HFFc6 (cell line): Measurements from ENCODE around the gene ZNF789. TPM values are rescaled to one million over a fixed set of nuclear protein-coding genes. Genes with fewer than 3 reads are reported as not detected.

Experiments used
- DNase-seq: peaks from one replicate; pipeline ENCODE4 v3.0.0-alpha.2; 2018
- H3K27ac Mint-ChIP-seq: 2 replicates; pipeline ENCODE4 v1.8.0; 2020; ENCODE audit warnings: mild to moderate bottlenecking, mixed read lengths
- H3K27me3 Mint-ChIP-seq: 2 replicates; pipeline ENCODE4 v1.8.0; 2021; ENCODE audit warnings: mild to moderate bottlenecking, moderate library complexity, mixed read lengths; ENCODE audit not compliant: insufficient read depth
- H3K36me3 Mint-ChIP-seq: 2 replicates; pipeline ENCODE4 v1.8.0; 2021; ENCODE audit warnings: low read depth, mixed read lengths
- H3K4me1 Mint-ChIP-seq: 2 replicates; pipeline ENCODE4 v1.8.0; 2020; ENCODE audit warnings: low read depth, mixed read lengths
- H3K4me3 Mint-ChIP-seq: 2 replicates; pipeline ENCODE4 v1.8.0; 2020; ENCODE audit warnings: mild to moderate bottlenecking, moderate library complexity, mixed read lengths
- H3K9me3 Mint-ChIP-seq: 2 replicates; pipeline ENCODE4 v1.8.0; 2020; ENCODE audit warnings: mild to moderate bottlenecking, mixed read lengths
- total RNA-seq, 6 experiments: library from RNA; stranded (reverse); fragmentation: NEBNext Ultra II Directional; extraction: Animal tissue kit (Norgen Biotek cat#: 25700); gene quantifications; 2 replicates in 1 of 6; 3 replicates in 5 of 6; pipeline ENCODE4 v1.2.3, GENCODE V29; 2021
- TF ChIP-seq, protein P1 (sequence below): fragments of 200-600 bp; sonication (generic); IDR thresholded peaks from 2 replicates; pipeline ENCODE4 v1.5.0; 2021; ENCODE audit warnings: antibody characterized with exemption, mild to moderate bottlenecking

The ZNF789 gene
- total RNA-seq, 6 experiments from 2014 or later = 5.2 to 6.4 (median 5.6) TPM

DNA sequence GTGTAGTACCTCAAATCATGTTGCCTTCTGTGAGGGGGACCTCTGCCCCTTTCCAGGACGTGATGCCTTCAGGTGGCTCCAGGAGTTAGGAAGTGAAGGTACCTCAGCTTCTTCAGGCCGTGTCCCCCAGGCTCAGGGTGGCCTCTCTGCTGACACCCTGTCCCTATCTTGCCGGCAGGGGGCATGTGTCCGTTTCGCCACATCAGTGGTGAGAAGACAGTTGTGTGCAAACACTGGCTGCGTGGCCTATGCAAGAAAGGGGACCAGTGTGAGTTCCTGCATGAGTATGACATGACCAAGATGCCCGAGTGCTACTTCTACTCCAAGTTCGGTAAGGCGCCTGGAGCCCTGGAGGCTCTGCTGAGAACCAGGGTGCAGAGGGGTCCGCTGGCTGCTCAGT is 24.7 kb upstream of the ZNF789 start:
- TF ChIP-seq, protein P1, sequence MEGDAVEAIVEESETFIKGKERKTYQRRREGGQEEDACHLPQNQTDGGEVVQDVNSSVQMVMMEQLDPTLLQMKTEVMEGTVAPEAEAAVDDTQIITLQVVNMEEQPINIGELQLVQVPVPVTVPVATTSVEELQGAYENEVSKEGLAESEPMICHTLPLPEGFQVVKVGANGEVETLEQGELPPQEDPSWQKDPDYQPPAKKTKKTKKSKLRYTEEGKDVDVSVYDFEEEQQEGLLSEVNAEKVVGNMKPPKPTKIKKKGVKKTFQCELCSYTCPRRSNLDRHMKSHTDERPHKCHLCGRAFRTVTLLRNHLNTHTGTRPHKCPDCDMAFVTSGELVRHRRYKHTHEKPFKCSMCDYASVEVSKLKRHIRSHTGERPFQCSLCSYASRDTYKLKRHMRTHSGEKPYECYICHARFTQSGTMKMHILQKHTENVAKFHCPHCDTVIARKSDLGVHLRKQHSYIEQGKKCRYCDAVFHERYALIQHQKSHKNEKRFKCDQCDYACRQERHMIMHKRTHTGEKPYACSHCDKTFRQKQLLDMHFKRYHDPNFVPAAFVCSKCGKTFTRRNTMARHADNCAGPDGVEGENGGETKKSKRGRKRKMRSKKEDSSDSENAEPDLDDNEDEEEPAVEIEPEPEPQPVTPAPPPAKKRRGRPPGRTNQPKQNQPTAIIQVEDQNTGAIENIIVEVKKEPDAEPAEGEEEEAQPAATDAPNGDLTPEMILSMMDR = peak; percentile 39; the same call in 1 of the 2 replicates
- H3K27ac Mint-ChIP-seq = no peak overlapping the region
- no peak for DNase-seq
- no peak overlapping the region for H3K4me3 Mint-ChIP-seq
- H3K27me3 Mint-ChIP-seq = no peaks in the 10 kb centered on the region
- H3K36me3 Mint-ChIP-seq = peaks cover 28% of the 10 kb centered on the region
- H3K4me1 Mint-ChIP-seq = no peaks in the 10 kb centered on the region
- no peaks in the 10 kb centered on the region for H3K9me3 Mint-ChIP-seq

DNA sequence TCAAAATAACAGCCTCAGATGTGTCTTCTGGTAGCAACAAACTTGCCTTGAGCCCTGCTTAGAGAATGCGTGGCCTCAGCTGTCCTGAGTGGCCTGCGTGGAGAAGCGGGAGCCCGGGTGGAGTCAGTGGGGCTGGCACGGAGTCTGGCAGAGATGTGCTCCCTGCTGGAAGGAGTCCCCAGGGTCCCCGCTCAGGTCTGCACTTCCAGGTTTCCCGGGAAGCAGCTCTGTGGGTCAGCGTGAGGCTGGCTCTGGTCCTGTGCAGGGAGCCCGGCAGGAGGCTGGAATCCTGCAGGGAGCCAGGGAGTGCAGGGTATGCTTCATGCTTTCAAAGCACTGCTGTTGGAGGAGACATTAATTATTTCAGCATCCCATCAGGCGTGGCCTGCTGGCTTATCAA is 23.8 kb upstream of the ZNF789 start:
- H3K4me3 Mint-ChIP-seq = no peak overlapping the region
- no peaks in the 10 kb centered on the region for H3K4me1 Mint-ChIP-seq
- DNase-seq = no peak
- H3K27me3 Mint-ChIP-seq = no peaks in the 10 kb centered on the region
- peaks cover 28% of the 10 kb centered on the region for H3K36me3 Mint-ChIP-seq
- no peaks in the 10 kb centered on the region for H3K9me3 Mint-ChIP-seq
- TF ChIP-seq, protein P1 = no peak
- H3K27ac Mint-ChIP-seq = no peak overlapping the region

DNA sequence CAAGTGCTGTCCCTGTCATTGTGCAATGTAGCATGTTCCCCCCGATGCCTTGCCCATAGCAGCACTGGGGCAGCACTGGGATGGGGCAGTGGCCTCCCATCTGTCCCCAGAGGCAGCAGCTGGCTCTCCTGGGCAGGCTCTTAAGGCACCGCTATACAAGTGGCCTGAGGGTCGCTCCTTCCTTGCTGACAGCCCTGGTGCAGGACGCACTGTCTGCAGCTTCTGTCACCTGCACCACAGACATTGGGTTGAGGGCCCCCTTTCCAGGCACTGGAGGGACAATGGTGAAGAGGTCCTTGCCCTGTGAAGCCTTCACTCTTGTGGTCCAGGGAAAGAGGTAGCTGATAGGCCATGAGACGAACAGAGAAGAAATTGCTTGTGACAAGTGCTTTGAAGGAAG is 23.4 kb upstream of the ZNF789 start:
- no peaks in the 10 kb centered on the region for H3K9me3 Mint-ChIP-seq
- no peaks in the 10 kb centered on the region for H3K4me1 Mint-ChIP-seq
- peaks cover 29% of the 10 kb centered on the region for H3K36me3 Mint-ChIP-seq
- H3K27ac Mint-ChIP-seq = no peak overlapping the region
- H3K27me3 Mint-ChIP-seq = no peaks in the 10 kb centered on the region
- TF ChIP-seq, protein P1 = no peak
- no peak overlapping the region for H3K4me3 Mint-ChIP-seq
- no peak for DNase-seq

DNA sequence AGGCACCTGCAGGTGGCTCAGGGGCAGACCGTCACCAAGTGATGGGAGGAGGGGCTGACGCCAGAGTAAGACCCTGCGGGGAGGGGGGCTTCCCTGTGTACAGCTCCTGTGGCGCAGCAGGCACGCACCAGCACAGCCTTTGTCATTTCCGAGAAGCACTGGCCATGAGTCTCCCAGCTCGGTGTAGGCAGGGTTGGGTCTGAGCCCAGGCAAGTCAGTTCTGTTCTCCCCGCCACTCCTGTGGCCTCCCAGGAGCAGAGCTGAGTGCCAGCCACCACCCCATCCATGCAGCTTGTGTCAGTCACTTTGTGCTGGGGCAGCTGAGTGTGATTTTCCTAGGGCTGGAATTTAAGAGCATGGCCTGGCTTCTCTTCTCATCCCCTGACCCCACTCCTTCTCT is 20.8 kb upstream of the ZNF789 start:
- no peaks in the 10 kb centered on the region for H3K9me3 Mint-ChIP-seq
- H3K27ac Mint-ChIP-seq = no peak overlapping the region
- H3K4me3 Mint-ChIP-seq = no peak overlapping the region
- TF ChIP-seq, protein P1 = no peak
- no peak for DNase-seq
- H3K36me3 Mint-ChIP-seq = peaks cover 14% of the 10 kb centered on the region
- no peaks in the 10 kb centered on the region for H3K4me1 Mint-ChIP-seq
- H3K27me3 Mint-ChIP-seq = peaks cover 2% of the 10 kb centered on the region; the same call in 1 of the 2 replicates

DNA sequence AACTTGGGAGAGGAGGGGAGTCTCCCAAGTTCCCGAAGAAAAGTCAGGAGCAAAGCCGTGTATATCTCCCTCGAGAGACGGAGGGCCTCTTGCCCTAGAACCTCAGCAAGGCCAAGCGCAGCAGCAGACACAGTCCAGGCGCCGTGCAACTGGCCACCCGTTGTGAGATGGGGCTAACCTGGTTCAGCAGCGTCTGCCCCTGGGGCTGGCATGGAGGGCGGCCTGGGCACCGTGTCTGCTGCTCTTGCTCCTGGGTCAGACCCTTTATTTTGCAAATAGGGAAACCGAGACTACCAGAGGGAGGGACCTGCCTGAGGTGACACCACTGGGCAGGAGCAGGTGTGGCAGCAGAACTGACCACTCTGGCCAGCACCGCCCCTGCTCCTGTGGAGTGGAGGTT is 20.1 kb upstream of the ZNF789 start:
- H3K4me1 Mint-ChIP-seq = no peaks in the 10 kb centered on the region
- TF ChIP-seq, protein P1 = no peak
- H3K27me3 Mint-ChIP-seq = peaks cover 2% of the 10 kb centered on the region; the same call in 1 of the 2 replicates
- no peak overlapping the region for H3K4me3 Mint-ChIP-seq
- H3K36me3 Mint-ChIP-seq = peaks cover 14% of the 10 kb centered on the region
- no peak for DNase-seq
- H3K9me3 Mint-ChIP-seq = no peaks in the 10 kb centered on the region
- no peak overlapping the region for H3K27ac Mint-ChIP-seq

DNA sequence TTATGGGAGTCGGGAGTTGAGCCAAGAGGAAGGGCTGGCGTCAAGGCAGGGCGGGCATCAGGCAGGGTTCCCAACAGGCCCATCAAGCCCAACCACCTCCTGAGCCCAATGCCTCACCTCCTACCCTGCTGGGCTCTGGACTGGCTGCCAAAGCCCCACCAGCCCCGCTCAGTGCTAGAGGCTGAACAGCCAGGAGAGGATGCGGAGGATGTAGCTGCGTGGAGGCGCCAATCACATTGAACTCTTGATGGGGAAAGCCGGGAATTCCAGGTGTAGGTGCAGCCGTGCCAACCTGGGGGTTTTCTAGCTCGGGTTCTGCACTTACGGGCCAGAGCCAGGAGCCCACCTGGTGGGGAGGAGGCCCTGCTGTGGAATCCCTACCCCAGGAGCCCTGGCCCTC is 19.6 kb upstream of the ZNF789 start:
- no peaks in the 10 kb centered on the region for H3K4me1 Mint-ChIP-seq
- no peaks in the 10 kb centered on the region for H3K9me3 Mint-ChIP-seq
- DNase-seq = no peak
- peaks cover 14% of the 10 kb centered on the region for H3K36me3 Mint-ChIP-seq
- TF ChIP-seq, protein P1 = no peak
- H3K4me3 Mint-ChIP-seq = no peak overlapping the region
- H3K27ac Mint-ChIP-seq = no peak overlapping the region
- peaks cover 2% of the 10 kb centered on the region; the same call in 1 of the 2 replicates for H3K27me3 Mint-ChIP-seq
